Skeletal muscle cell (primary cell): ENCODE data around the gene PLAAT2.
A peak's percentile ranks its signal among the peaks of the same experiment; 100 is the strongest.
"Not testable (repeated sequence)": the region's sequence is repeated elsewhere in the genome, so short reads cannot be mapped to it uniquely, and the experiment has no call there.

Experiments used
- DNase-seq: peaks from one replicate; pipeline ENCODE4 v3.0.0-alpha.2; 2010; ENCODE audit warnings: low read depth
- H3K4me3 ChIP-seq: 2 replicates; pipeline ENCODE4 v1.5.1; 2011; ENCODE audit warnings: low read depth, mild to moderate bottlenecking, control low read depth, low read length, moderate library complexity

The PLAAT2 gene

DNA sequence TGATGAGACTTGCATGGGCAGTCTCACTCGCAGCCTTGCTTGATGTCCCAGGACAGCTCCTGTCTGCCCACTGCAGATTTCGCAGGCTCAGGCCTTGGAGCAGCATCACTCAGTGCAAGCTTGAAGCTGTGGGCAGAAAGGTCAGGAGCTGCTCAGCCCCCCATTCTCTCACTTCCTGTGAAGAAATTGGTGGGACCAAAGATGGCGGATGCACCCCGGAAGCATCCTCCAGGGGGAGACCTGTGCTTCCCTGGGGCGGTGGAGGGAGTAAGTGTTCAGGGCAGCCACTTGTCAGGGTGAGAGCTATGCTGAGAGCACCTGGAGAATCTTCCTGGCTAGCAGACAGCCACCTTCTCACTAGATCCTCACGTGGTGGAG, 11.3 kb downstream of the PLAAT2 start:
- no peak for DNase-seq
- H3K4me3 ChIP-seq, result no peak overlapping the region

GRCh38 chr11:63551091-63551888, 11.9 kb downstream of the PLAAT2 start:
- no peak overlapping the region for H3K4me3 ChIP-seq
- DNase-seq, result no peak

DNA sequence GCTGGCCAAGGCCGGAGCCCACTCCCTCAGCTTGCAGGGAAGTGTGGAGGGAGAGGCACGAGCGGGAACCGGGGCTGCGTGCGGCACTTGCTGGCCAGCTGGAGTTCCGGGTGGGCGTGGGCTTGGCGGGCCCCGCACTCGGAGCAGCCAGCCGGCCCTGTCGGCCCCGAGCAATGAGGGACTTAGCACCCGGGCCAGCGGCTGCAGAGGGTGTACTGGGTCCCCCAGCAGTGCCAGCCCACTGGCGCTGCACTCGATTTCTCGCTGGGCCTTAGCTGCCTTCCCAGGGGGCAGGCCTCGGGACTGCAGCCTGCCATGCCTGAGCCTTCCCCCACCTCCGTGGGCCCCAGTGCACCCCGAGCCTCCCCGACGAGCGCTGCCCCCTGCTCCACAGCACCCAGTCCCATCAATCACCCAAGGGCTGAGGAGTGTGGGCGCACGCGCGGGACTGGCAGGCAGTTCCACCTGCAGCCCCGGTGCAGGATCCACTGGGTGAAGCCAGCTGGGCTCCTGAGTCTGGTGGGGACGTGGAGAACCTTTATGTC, 13.0 kb downstream of the PLAAT2 start:
- DNase-seq, H3K4me3 ChIP-seq: not testable (repeated sequence)

- no peak for DNase-seq
- no peak overlapping the region for H3K4me3 ChIP-seq
These were observed 13.8 kb downstream of the PLAAT2 start for GRCh38 chr11:63549411-63549810.

GRCh38 chr11:63548178-63548577, 15.0 kb downstream of the PLAAT2 start:
- H3K4me3 ChIP-seq, result no peak overlapping the region
- DNase-seq, result no peak

- no peak for DNase-seq
- H3K4me3 ChIP-seq, result no peak overlapping the region
These were observed 16.1 kb downstream of the PLAAT2 start for GRCh38 chr11:63547061-63547460.

DNA sequence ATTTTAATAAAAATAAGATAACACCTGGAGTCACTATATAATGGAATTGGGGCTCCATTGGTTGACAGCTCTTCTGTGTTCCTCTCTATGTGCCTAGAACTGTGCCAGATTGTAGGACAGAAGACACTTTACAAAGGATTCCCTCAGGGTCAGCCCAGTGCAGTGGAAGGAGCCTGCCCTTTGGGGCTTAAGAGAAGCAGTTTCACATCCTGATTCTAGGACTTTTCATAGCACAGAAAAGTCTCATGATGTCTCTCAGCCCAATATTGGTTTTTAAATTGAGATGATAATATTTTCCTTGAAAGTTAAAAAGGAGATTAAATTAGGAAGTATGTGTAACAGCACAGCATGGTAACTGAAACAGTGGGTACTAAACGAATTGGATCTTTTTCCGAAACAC, 19.5 kb downstream of the PLAAT2 start:
- no peak for DNase-seq
- H3K4me3 ChIP-seq, result no peak overlapping the region

DNA sequence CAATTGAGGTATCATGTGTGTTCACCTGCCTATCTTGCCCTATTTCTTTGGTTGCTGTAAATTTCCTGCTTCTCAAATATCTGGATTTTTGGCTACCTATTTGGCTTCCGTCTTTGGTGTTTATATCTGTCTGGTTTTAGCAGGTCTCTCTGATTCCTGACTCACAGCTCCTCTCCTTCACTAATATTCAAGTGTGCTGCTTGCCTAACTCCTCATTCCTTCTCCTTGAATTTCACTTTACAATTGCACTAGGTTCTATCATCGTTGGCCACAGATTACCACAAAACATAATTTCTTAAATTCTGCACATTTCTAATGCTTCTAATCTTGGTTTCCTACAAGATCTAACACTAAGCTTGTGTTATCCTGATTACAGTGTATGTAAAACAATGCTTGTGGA, 20.7 kb downstream of the PLAAT2 start:
- DNase-seq, H3K4me3 ChIP-seq: not testable (repeated sequence)

DNA sequence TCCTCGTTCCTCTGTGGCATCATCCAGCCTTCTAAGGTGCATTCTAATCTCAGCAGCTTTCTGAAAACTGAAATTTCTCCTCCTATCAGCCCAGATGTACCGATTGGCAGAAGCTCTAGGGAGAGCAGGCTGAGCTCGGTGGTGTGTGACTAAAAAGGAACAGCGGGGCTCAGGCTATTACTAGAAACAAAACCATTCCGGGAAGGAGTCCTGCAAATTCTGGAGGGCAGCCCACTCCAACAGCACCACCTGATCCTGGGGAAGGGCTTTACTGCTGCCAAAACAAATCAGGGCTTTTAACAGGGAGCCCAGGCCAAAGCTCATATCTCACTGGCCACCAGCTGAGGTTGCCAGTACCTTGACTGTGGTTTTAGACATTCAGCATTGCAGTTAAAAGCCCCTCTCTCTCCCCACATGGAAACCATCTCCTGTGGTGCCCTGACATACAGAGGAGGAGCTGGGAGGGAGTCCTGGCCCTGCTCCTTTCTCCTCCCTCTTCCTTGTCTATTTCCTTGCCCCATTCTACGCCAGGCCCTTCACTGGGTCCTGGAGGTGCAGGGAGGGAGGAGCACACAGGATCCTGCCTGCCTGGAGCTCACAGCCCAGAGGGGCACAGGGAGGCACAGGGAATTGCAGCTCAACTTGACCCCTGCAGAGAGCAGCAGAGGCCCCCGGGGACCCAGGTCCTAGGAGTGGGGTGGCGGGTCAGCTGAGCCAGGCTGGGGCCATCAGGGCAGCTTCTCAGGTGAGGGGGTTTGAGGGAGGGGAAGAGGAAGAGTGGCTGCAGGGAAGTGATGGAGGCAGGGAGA, 25.7 kb downstream of the PLAAT2 start:
- H3K4me3 ChIP-seq, result peak overlapping the region; percentile 30
- no peak for DNase-seq

GRCh38 chr11:63536669-63537292, 26.4 kb downstream of the PLAAT2 start, which contains the start of gene PLAAT4:
PLAAT4 (plus strand) TSS chr11:63536808; CDS start chr11:63536869, 61 bp downstream.
- no peak for DNase-seq
- peak within 1 kb of the TSS; percentile 30 for H3K4me3 ChIP-seq

DNA sequence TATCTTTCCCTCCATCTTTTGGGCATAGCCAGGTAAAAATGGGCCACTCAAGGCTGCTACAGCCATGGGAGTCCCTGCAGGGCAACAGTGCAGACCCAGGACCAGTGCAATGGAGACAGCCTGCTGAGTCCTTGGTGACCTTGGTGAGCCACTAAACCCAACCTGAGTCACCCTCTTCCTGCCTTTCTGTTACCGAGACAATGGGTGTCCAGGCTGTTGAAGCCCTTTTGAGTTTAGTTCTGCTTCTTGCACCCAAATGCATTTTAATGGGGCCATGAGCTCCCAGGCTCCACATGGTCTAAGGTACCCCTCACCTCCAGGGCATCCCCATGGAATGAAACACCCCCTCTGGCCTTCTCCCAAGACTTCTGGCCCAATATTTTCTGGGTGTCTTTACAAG, 27.4 kb downstream of the PLAAT2 start:
- DNase-seq, result no peak
- H3K4me3 ChIP-seq, result no peak overlapping the region

DNA sequence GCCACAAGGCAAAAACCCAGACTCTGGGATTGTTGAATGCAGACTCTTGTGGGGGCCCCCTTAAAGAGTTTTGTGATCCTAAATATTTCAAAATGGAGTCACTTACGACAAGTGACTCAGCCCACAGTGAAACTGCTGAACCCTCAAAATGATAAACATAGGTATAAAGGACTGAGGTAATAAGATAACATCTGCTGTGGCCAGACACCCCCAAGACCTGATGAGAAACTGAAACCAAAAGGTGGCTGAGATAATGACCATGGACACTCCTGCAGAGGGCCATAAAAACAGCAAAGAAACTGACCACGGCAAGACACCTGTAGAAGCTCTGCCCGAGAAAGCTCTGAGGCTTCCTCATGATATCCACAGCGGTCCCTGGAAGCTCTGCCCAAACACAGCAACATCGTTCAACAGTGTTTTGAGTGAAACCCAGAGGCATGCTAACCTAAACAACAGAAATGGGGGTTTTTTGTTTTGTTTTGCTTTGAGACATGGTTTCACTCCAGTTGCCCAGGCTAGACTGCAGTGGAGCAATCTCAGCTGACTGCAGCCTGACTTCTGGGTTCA, 28.2 kb downstream of the PLAAT2 start:
- H3K4me3 ChIP-seq, result no peak overlapping the region
- no peak for DNase-seq

GRCh38 chr11:63534076-63534475, 29.1 kb downstream of the PLAAT2 start:
- no peak for DNase-seq
- no peak overlapping the region for H3K4me3 ChIP-seq

DNA sequence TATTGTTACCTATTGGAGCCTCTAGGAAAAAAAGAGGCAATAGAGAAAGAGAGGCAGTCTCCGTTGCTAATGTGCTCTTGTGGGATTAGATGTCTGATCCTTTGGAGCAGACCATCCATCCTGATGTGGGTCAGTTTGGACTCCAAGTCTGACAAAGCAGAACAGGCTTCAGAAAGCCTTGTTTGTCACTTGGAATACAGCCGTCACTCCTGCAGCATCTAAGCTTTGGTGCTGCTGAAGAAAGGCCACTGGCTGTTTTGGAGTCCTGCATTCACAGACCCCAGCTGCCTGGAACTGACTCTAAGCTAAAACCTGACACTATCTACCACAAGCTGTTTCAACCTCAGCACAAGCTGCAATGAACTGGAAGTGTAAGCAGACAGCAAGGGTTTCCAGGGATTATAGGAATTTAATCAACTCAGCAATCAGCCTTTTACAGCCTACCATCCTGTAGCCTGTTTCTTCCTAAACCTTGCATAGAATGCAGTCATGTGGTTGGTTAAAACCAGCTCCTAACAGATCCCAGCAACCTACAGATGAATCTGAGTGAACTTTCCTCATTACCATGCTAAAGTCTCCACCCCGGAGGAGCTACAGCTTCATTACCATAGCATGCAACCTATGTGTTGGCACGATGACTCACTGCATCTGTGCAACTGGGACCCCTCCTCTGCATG, 30.2 kb downstream of the PLAAT2 start:
- H3K4me3 ChIP-seq, result no peak overlapping the region
- DNase-seq, result no peak

DNA sequence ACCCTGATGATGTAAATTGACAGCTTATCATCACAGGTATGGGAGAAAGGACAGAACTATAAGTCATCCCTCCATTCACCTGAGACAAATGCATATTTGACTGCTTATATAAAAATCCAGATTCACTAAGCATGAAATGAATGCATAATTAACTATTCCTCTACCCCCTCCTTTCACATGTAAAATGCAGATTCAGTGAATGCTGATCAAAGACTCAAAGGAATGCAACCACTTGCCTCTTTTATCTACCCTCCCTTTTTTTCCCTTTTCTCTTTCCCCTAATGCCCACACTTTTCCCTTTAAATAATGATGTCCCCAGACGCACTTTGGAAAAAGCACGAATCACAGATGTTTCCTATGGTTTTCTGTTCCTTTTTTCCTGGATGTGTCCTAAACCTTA, 31.1 kb downstream of the PLAAT2 start:
- H3K4me3 ChIP-seq, result no peak overlapping the region
- DNase-seq, result no peak

DNA sequence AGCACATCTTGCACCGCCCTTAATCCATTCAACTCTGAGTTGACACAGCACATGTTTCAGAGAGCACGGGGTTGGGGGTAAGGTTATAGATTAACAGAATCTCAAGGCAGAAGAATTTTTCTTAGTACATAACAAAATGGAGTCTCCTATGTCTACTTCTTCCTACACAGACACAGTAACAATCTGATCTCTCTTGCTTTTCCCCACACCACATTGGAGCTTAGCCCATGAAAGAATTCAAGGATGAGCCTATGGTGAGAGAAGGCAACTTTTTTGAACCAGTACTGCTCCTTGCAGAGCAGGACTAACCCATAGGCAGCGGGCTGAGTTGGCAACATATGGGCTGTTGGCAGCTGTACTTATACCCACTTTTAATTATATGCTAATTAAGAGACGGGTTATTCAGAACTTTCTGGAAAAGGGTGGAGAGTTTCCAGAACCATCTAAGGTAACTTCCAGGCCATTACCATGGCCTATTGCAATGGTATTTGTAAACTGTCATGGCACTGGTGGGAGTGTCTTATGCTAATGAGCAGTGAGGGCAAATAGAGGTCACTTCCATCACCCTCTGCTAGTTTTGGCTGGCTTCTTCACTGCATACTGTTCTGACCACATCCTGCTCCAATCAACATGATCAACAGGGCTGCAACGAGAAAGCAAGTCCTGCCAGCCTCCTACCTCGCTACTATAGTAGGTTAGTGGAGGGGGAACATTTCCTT, 31.9 kb downstream of the PLAAT2 start:
- not testable (repeated sequence) for DNase-seq

GRCh38 chr11:63530021-63530420, 33.2 kb downstream of the PLAAT2 start:
- no peak overlapping the region for H3K4me3 ChIP-seq
- DNase-seq, result no peak

More for the DNA sequence above, 31.9 kb downstream of the PLAAT2 start:
- not testable (repeated sequence) for H3K4me3 ChIP-seq

- DNase-seq, H3K4me3 ChIP-seq: not testable (repeated sequence)
These were observed 33.8 kb downstream of the PLAAT2 start for GRCh38 chr11:63529373-63529772.
